Osteocyte (in vitro differentiated cells): ENCODE measurements around the gene ARL4C. TPM values are rescaled to one million over a fixed set of nuclear protein-coding genes. Genes with fewer than 3 reads are reported as not detected.

Source experiments
- DNase-seq: peaks from one replicate; pipeline ENCODE4 v3.0.0; 2021; ENCODE audit warnings: mixed read lengths; ENCODE audit not compliant: unreplicated experiment; ENCODE audit errors: extremely low spot score
- H3K27ac Mint-ChIP-seq: one replicate; pipeline ENCODE4 v1.8.0; 2021; ENCODE audit warnings: mild to moderate bottlenecking, mixed read lengths; ENCODE audit not compliant: unreplicated experiment
- H3K27me3 Mint-ChIP-seq: one replicate; pipeline ENCODE4 v1.8.0; 2021; ENCODE audit warnings: mixed read lengths; ENCODE audit not compliant: unreplicated experiment
- H3K36me3 Mint-ChIP-seq: one replicate; pipeline ENCODE4 v1.8.0; 2021; ENCODE audit warnings: mixed read lengths; ENCODE audit not compliant: unreplicated experiment
- H3K4me1 Mint-ChIP-seq: one replicate; pipeline ENCODE4 v1.8.0; 2021; ENCODE audit warnings: mixed read lengths; ENCODE audit not compliant: unreplicated experiment
- H3K4me3 Mint-ChIP-seq: one replicate; pipeline ENCODE4 v1.8.0; 2021; ENCODE audit warnings: mild to moderate bottlenecking, moderate library complexity, mixed read lengths; ENCODE audit not compliant: unreplicated experiment
- H3K9me3 Mint-ChIP-seq: one replicate; pipeline ENCODE4 v1.8.0; 2021; ENCODE audit warnings: mixed read lengths; ENCODE audit not compliant: unreplicated experiment
- total RNA-seq: library from RNA; stranded (reverse); gene quantifications from 2 replicates; pipeline ENCODE4 v1.2.1, GENCODE V29; 2021
- TF ChIP-seq, protein P1 (sequence below): fragments of 200-600 bp; sonication (generic); IDR thresholded peaks from 2 replicates; pipeline ENCODE4 v1.5.0; 2021; ENCODE audit warnings: antibody characterized with exemption, mild to moderate bottlenecking, moderate library complexity

Gene ARL4C
- total RNA-seq, 1 donor from 2014 or later = 35.1 TPM

DNA sequence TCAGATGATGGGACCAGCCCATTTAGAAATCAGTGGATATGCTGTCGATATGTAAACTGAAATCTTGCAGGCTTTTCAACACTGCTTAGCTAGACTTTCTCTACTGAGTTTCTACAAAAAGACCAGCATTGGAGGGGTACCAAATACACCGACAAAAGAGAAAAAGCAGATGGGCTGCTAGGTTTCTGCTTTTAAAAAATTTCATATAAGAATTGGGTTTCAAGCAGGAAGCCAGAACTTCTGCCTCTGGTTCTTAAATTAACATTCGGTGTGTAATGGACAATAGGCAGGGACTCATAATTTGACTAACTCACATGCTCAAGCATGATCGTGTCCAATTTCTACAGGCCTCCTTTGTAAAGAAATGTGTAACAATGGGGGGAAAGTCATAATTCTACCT, 3.1 kb downstream of the ARL4C start:
- DNase-seq = no peak
- peaks cover 44% of the 10 kb centered on the region for H3K4me1 Mint-ChIP-seq
- no peaks in the 10 kb centered on the region for H3K27me3 Mint-ChIP-seq
- no peak overlapping the region for H3K27ac Mint-ChIP-seq
- peaks cover 11% of the 10 kb centered on the region for H3K36me3 Mint-ChIP-seq
- H3K4me3 Mint-ChIP-seq = peak overlapping the region; percentile 91
- H3K9me3 Mint-ChIP-seq = no peaks in the 10 kb centered on the region
- TF ChIP-seq, protein P1, sequence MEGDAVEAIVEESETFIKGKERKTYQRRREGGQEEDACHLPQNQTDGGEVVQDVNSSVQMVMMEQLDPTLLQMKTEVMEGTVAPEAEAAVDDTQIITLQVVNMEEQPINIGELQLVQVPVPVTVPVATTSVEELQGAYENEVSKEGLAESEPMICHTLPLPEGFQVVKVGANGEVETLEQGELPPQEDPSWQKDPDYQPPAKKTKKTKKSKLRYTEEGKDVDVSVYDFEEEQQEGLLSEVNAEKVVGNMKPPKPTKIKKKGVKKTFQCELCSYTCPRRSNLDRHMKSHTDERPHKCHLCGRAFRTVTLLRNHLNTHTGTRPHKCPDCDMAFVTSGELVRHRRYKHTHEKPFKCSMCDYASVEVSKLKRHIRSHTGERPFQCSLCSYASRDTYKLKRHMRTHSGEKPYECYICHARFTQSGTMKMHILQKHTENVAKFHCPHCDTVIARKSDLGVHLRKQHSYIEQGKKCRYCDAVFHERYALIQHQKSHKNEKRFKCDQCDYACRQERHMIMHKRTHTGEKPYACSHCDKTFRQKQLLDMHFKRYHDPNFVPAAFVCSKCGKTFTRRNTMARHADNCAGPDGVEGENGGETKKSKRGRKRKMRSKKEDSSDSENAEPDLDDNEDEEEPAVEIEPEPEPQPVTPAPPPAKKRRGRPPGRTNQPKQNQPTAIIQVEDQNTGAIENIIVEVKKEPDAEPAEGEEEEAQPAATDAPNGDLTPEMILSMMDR = no peak

DNA sequence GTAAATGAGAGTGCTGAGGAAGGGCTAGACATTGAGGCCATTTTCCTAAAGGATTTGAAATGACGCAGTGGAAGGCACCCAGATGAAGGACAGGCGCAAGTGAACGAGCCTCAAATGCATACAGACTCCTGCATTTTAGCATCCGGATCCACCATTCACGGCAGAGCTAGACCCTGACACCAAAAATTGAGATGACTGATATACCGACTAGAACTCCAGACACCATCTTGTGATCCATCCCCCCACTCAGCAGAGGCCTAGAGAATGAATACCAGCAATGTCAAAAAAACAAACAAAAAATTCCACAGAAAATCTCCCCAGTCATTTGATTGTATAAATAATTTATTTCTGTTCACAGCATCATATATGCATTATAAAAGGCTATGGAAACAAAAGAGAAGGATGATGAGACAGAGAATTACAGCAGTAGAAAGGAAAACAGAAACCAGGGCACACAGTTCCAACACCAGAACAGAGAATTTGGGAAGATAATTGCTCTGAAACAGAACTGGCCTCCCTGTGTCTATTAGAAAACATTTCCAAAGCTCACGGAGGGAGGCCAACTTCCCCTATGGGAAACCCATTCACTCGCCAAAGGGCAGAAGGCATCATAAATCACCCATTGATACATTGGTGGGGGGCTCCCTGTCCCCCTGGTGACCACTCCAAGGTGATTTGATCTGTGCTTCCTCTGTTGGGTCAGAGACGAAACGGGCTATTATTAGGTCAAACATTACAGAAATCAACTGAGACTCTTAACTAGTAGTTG, 4.0 kb downstream of the ARL4C start:
- TF ChIP-seq, protein P1 = no peak
- Mint-ChIP-seq H3K9me3 (no peaks in the 10 kb centered on the region), H3K4me1 (peaks cover 44% of the 10 kb centered on the region), H3K4me3 (peak overlapping the region; percentile 91), H3K36me3 (peaks cover 12% of the 10 kb centered on the region), H3K27ac (peak overlapping the region; percentile 3), H3K27me3 (no peaks in the 10 kb centered on the region)
- DNase-seq = no peak

DNA sequence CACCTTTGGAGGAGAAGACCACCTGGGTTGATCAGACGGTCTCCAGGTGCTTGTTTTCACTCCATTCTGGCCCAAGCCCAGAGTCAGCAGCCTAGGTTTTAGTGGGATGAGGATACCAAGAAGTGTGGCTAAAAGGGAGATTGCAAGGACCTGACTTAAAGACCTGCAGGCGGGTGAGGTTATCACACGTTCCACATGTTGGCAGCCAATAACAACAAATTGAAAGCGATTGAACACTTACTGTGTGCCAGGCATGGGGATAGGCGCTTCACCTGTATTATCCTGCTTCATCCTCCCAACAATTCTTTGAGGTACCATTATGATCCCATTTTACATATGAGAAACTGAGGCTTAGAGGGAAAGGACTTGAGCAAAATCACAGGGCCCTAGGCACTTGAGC, 5.0 kb downstream of the ARL4C start:
- no peaks in the 10 kb centered on the region for H3K27me3 Mint-ChIP-seq
- peaks cover 44% of the 10 kb centered on the region for H3K4me1 Mint-ChIP-seq
- no peak overlapping the region for H3K4me3 Mint-ChIP-seq
- no peak overlapping the region for H3K27ac Mint-ChIP-seq
- H3K9me3 Mint-ChIP-seq = peaks cover 4% of the 10 kb centered on the region
- TF ChIP-seq, protein P1 = no peak
- no peak for DNase-seq
- H3K36me3 Mint-ChIP-seq = peaks cover 13% of the 10 kb centered on the region

DNA sequence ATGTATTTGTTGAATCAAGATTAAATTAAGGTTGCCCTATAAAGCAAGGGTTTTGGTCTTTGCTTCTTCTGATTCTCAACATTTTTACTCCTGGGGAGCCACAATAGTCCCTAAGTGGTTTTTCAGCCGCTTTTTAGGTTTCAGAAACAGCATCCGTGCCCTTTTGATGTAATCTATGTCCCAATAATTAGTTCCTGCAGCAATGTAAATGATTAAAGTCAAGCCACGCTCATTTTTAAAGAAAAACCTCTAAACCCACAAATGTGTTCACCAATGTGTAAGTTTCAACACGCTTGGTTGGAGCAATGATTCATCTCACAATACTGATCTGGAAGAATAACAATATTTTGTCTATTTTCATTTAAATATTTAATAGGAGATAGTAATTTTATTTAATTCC, 5.6 kb downstream of the ARL4C start:
- no peak for DNase-seq
- Mint-ChIP-seq H3K4me3 (no peak overlapping the region), H3K36me3 (peaks cover 13% of the 10 kb centered on the region), H3K27me3 (no peaks in the 10 kb centered on the region), H3K9me3 (peaks cover 5% of the 10 kb centered on the region), H3K27ac (no peak overlapping the region), H3K4me1 (peaks cover 44% of the 10 kb centered on the region)
- TF ChIP-seq, protein P1 = no peak

DNA sequence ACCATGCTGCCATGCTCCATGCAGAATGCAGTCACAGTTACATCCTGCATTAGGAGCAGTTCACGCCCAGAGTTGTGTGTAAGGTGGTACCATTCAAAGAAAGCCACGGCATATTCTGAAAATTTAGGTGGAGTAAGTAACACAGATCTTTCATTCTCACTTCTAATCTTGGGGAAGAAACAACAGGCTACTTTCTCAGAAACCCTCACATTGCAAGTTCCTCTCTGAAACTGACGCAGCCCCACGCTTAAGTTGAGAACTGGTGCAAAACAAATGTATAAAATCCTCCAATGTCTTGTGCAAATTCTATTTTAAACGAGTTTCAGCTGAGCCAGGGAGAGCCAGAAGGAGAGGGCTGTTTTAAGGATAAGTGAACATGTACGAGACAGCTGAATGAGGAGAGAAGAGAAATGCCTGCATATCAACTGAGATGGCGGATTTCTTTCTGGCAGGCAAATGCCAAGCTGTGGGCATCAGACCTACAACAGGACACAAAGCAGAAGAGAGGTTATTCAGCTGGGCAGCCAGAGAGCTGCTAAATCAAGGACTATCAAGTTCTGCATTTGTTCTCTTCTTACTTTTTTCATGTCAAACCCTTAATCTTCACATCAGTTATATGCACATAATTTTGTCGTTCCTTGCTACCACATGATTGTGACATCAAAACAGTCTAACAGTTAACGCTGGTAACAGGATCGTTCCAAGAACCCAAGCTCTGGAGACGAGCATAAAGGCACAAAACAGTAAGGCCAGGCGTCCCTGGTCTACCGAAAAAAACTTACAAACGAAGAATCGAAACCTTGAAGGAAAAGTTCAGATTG, 6.4 kb downstream of the ARL4C start:
- TF ChIP-seq, protein P1 = no peak
- H3K4me1 Mint-ChIP-seq = peaks cover 36% of the 10 kb centered on the region
- H3K9me3 Mint-ChIP-seq = peaks cover 5% of the 10 kb centered on the region
- H3K4me3 Mint-ChIP-seq = no peak overlapping the region
- H3K27me3 Mint-ChIP-seq = no peaks in the 10 kb centered on the region
- H3K27ac Mint-ChIP-seq = no peak overlapping the region
- peaks cover 13% of the 10 kb centered on the region for H3K36me3 Mint-ChIP-seq
- DNase-seq = no peak
